ENCODE measurements around the gene CCDC70.

- TF ChIP-seq TAF1 (IDR thresholded peaks at IDR 0.05; ENCODE audit: low read depth, low read length), result no peak
- no peak for TF ChIP-seq CTCF (IDR thresholded peaks at IDR 0.05; ENCODE audit: control extremely low read depth in 1 of 3, insufficient read depth in 1 of 3, low read depth in 1 of 3, low read length in 3 of 3)
- no peak for TF ChIP-seq RFX5 (IDR thresholded peaks at IDR 0.05; ENCODE audit: borderline replicate concordance, low read depth, low read length)
- TF ChIP-seq RXRA (IDR thresholded peaks at IDR 0.05; ENCODE audit: insufficient read depth, low read depth, low read length), result no peak
- no peak for TF ChIP-seq POU5F1 (IDR thresholded peaks at IDR 0.05; ENCODE audit: low read depth, low read length)
- no peak for TF ChIP-seq POLR2A (IDR thresholded peaks at IDR 0.05; ENCODE audit: control extremely low read depth in 1 of 2, low read depth in 2 of 2, low read length in 2 of 2)
- no peak for TF ChIP-seq HDAC6 (IDR thresholded peaks at IDR 0.05; ENCODE audit: low read depth, low read length)
- no peak for TF ChIP-seq NRF1 (IDR thresholded peaks at IDR 0.05; ENCODE audit: low read depth, low read length)
- TF ChIP-seq PHF8 (conservative IDR thresholded peaks at IDR 0.05; ENCODE audit: low read depth, low read length), result no peak
Observed at GRCh38 chr13:51887468-51887867, 25.7 kb downstream of the CCDC70 start.

All from H1 (cell line).